ENCODE measurements around the gene ARID1B.
A peak's percentile ranks its signal among the peaks of the same experiment; 100 is the strongest.

ARID1B gene

GRCh38 chr6:157213907-157214565 lies 436.9 kb downstream of the ARID1B start:
- no peak for DNase-seq (ENCODE audit: low read depth)

GRCh38 chr6:157215717-157216116 lies 438.5 kb downstream of the ARID1B start:
- DNase-seq (ENCODE audit: low read depth): no peak

GRCh38 chr6:157216570-157216969 lies 439.4 kb downstream of the ARID1B start:
- no peak for DNase-seq (ENCODE audit: low read depth)

- no peak for DNase-seq (ENCODE audit: low read depth)
Measured at GRCh38 chr6:157217198-157217893, 440.2 kb downstream of the ARID1B start.

- DNase-seq (ENCODE audit: low read depth): no peak
Measured at GRCh38 chr6:157217894-157218370, 440.8 kb downstream of the ARID1B start.

- DNase-seq (ENCODE audit: low read depth): no peak
Measured at GRCh38 chr6:157218371-157219198, 441.4 kb downstream of the ARID1B start.

GRCh38 chr6:157219201-157220200 lies 442.3 kb downstream of the ARID1B start:
- no peak for DNase-seq (ENCODE audit: low read depth)

- DNase-seq (ENCODE audit: low read depth): no peak
Measured at GRCh38 chr6:157220485-157220884, 443.3 kb downstream of the ARID1B start.

GRCh38 chr6:157221049-157221816 lies 444.1 kb downstream of the ARID1B start:
- peak; percentile 63 for DNase-seq (ENCODE audit: low read depth)

- DNase-seq (ENCODE audit: low read depth): no peak
Measured at GRCh38 chr6:157221817-157222175, 444.6 kb downstream of the ARID1B start.

- no peak for DNase-seq (ENCODE audit: low read depth)
Measured at GRCh38 chr6:157222201-157222981, 445.2 kb downstream of the ARID1B start.

- DNase-seq (ENCODE audit: low read depth): no peak
Measured at GRCh38 chr6:157223021-157223430, 445.8 kb downstream of the ARID1B start.

- no peak for DNase-seq (ENCODE audit: low read depth)
Measured at GRCh38 chr6:157223511-157223910, 446.3 kb downstream of the ARID1B start.

GRCh38 chr6:157224178-157224950 lies 447.2 kb downstream of the ARID1B start:
- no peak for DNase-seq (ENCODE audit: low read depth)

GRCh38 chr6:157224951-157225574 lies 447.9 kb downstream of the ARID1B start:
- DNase-seq (ENCODE audit: low read depth): no peak

GRCh38 chr6:157225575-157225995 lies 448.4 kb downstream of the ARID1B start:
- DNase-seq (ENCODE audit: low read depth): no peak

GRCh38 chr6:157226026-157226625 lies 448.9 kb downstream of the ARID1B start:
- DNase-seq (ENCODE audit: low read depth): no peak

GRCh38 chr6:157226761-157227160 lies 449.6 kb downstream of the ARID1B start:
- no peak for DNase-seq (ENCODE audit: low read depth)
